Measurements from ENCODE around the gene DSC1. TPM values are rescaled to one million over a fixed set of nuclear protein-coding genes. Genes with fewer than 3 reads are reported as not detected.

Gene DSC1
- total and polyA plus RNA-seq, 2 of the 13 experiments (the other 11 are each of a cell fraction or from before 2014, with no cell fraction given) = not detected

- TF ChIP-seq HNF4A (CRISPR knock-in tag; IDR thresholded peaks at IDR 0.05) (peak; percentile 78), ZNF883 (CRISPR knock-in tag; IDR thresholded peaks at IDR 0.05; ENCODE audit: not compliant biosample characterization) (no peak), ARID2 (CRISPR knock-in tag; IDR thresholded peaks at IDR 0.05; ENCODE audit: borderline replicate concordance) (0 out of 2 replicates have a peak, but pooled peaks have one; percentile 10), NR2F1 (CRISPR knock-in tag; IDR thresholded peaks at IDR 0.05) (peak in 1 of 2 experiments; percentile 58; a peak in 3 of 4 replicates), CREBL2 (CRISPR knock-in tag; IDR thresholded peaks at IDR 0.05; ENCODE audit: borderline replicate concordance) (no peak), MXD3 (CRISPR knock-in tag; IDR thresholded peaks at IDR 0.05) (peak; percentile 13; the same call in 1 of the 2 replicates), ZNF777 (CRISPR knock-in tag; IDR thresholded peaks at IDR 0.05) (0 out of 2 replicates have a peak, but pooled peaks have one; percentile 13), SSRP1 (CRISPR knock-in tag; IDR thresholded peaks at IDR 0.05) (0 out of 2 replicates have a peak, but pooled peaks have one; percentile 44), IRF2 (CRISPR knock-in tag; IDR thresholded peaks at IDR 0.05) (no peak), WIZ (CRISPR knock-in tag; IDR thresholded peaks at IDR 0.05) (0 out of 2 replicates have a peak, but pooled peaks have one; percentile 22), ZNF235 (CRISPR knock-in tag; IDR thresholded peaks at IDR 0.05; ENCODE audit: borderline replicate concordance) (no peak), ZNF816 (CRISPR knock-in tag; IDR thresholded peaks at IDR 0.05; ENCODE audit: borderline replicate concordance) (no peak), TOE1 (CRISPR knock-in tag; IDR thresholded peaks at IDR 0.05) (no peak), MATR3 (CRISPR knock-in tag; IDR thresholded peaks at IDR 0.05) (no peak), MIER3 (CRISPR knock-in tag; IDR thresholded peaks at IDR 0.05; ENCODE audit: borderline replicate concordance) (peak; percentile 37; the same call in 1 of the 2 replicates), ATF2 (CRISPR knock-in tag; IDR thresholded peaks at IDR 0.05) (no peak), ZNF713 (CRISPR knock-in tag; IDR thresholded peaks at IDR 0.05) (0 out of 2 replicates have a peak, but pooled peaks have one; percentile 57), TOPORS (CRISPR knock-in tag; IDR thresholded peaks at IDR 0.05) (no peak), ZNF784 (CRISPR knock-in tag; IDR thresholded peaks at IDR 0.05; ENCODE audit: borderline replicate concordance) (no peak), SP4 (CRISPR knock-in tag; IDR thresholded peaks at IDR 0.05) (no peak), BCL6 (CRISPR knock-in tag; IDR thresholded peaks at IDR 0.05) (peak; percentile 76), FIP1L1 (IDR thresholded peaks at IDR 0.05; ENCODE audit: borderline replicate concordance, insufficient read depth, low read depth, low read length) (no peak), NFIB (CRISPR knock-in tag; IDR thresholded peaks at IDR 0.05; ENCODE audit: borderline replicate concordance) (no peak)
Observed at GRCh38 chr18:31102025-31102684, 60.5 kb downstream of the DSC1 start, which contains the start of gene DSC2 (continued).

All from HepG2 (cell line).